HepG2 (cell line): Measurements from ENCODE around the gene PPP4C. TPM values are rescaled to one million over a fixed set of nuclear protein-coding genes. Genes with fewer than 3 reads are reported as not detected.

ENCODE experiments used
- EEA1 ChIP-seq: sonication (generic); formaldehyde crosslinking; IDR thresholded peaks from 2 replicates; pipeline ENCODE4 v1.5.1; 2020; ENCODE audit warnings: mild to moderate bottlenecking, missing genetic modification reagents, borderline replicate concordance
- HIVEP1 ChIP-seq: sonication (generic); formaldehyde crosslinking; IDR thresholded peaks from 2 replicates; pipeline ENCODE4 v1.4.0; 2020; ENCODE audit warnings: mild to moderate bottlenecking, missing genetic modification reagents
- JUN ChIP-seq: sonication (generic); formaldehyde crosslinking; IDR thresholded peaks from 2 replicates; pipeline ENCODE4 v1.4.0; 2020; ENCODE audit warnings: mild to moderate bottlenecking, missing genetic modification reagents
- KAT7 ChIP-seq: IDR thresholded peaks from 2 replicates; pipeline ENCODE4 v1.6.1; 2018; ENCODE audit warnings: borderline replicate concordance, missing compliant biosample characterization
- KAT8 ChIP-seq: IDR thresholded peaks from 2 replicates; pipeline ENCODE4 v1.6.1; 2016; ENCODE audit warnings: missing genetic modification reagents, missing compliant biosample characterization
- MED8 ChIP-seq: sonication (generic); formaldehyde crosslinking; IDR thresholded peaks from 2 replicates; pipeline ENCODE4 v1.8.1; 2023; ENCODE audit warnings: mild to moderate bottlenecking, missing genetic modification reagents; ENCODE audit not compliant: insufficient replicate concordance
- PCBP2 ChIP-seq: fragments of 200-400 bp; formaldehyde crosslinking; optimal IDR thresholded peaks from 2 replicates; pipeline ENCODE3; 2018; ENCODE audit warnings: low read length, low read depth; ENCODE audit not compliant: poor library complexity, severe bottlenecking
- PHB2 ChIP-seq: fragments of 450-650 bp; IDR thresholded peaks from 2 replicates; pipeline ENCODE4 v1.6.1; 2018; ENCODE audit not compliant: partially characterized antibody
- PRDM4 ChIP-seq: sonication (generic); formaldehyde crosslinking; IDR thresholded peaks from 2 replicates; pipeline ENCODE4 v1.9.0; 2021; ENCODE audit warnings: missing genetic modification reagents, borderline replicate concordance
- SIN3B ChIP-seq: fragments of 150-350 bp; IDR thresholded peaks from 2 replicates; pipeline ENCODE4 v1.6.1; 2014; ENCODE audit warnings: low read length
- SMARCC2 ChIP-seq: fragments of 450-650 bp; IDR thresholded peaks from 2 replicates; pipeline ENCODE4 v1.6.1; 2017; ENCODE audit warnings: antibody characterized with exemption, mild to moderate bottlenecking
- YY1 ChIP-seq: IDR thresholded peaks from 2 replicates; pipeline ENCODE4 v1.6.1; 2011; ENCODE audit warnings: low read length, low read depth, moderate library complexity, mild to moderate bottlenecking; ENCODE audit not compliant: insufficient read depth, insufficient replicate concordance
- ZNF530 ChIP-seq: sonication (generic); formaldehyde crosslinking; IDR thresholded peaks from 2 replicates; pipeline ENCODE4 v1.5.0; 2020; ENCODE audit warnings: low read depth, mild to moderate bottlenecking, missing genetic modification reagents
- polyA plus RNA-seq, 8 experiments: library from polyadenylated mRNA; depleted of rRNA in 3 of 8; stranded (reverse) in 7 of 8; unstranded in 1 of 8; fragments of >200 nt; fragmentation: Illumina TruSeq in 4 of 8; extraction: Trizol in 4 of 8; gene quantifications; 2 replicates each; pipeline versions ENCODE4 v1.2.1 to v1.2.3, GENCODE V29; 2011 to 2016; ENCODE audit warnings: low read depth in 4 of 8, missing spikeins in 1 of 8, mixed read lengths in 1 of 8; ENCODE audit not compliant: insufficient read depth in 1 of 8
- total RNA-seq, 5 experiments: library from RNA; depleted of rRNA; stranded (reverse); fragments of >200 nt; fragmentation: Illumina TruSeq; extraction: Trizol; gene quantifications; 2 replicates each; pipeline ENCODE4 v1.2.3, GENCODE V29; 2016; ENCODE audit warnings: low read depth in 1 of 5
- TF ChIP-seq, protein P1 (sequence below), 2 experiments: sonication (generic) in 1 of 2; formaldehyde crosslinking in 1 of 2; IDR thresholded peaks; 2 replicates each; pipeline versions ENCODE4 v1.5.1 to v1.6.1; 2011 to 2020; ENCODE audit warnings: borderline replicate concordance in 1 of 2, low read depth in 1 of 2, low read length in 1 of 2, mild to moderate bottlenecking in 1 of 2, missing genetic modification reagents in 1 of 2, moderate library complexity in 1 of 2
- TF ChIP-seq, protein P2 (sequence below): sonication (generic); formaldehyde crosslinking; IDR thresholded peaks from 2 replicates; pipeline ENCODE4 v1.8.0; 2023; ENCODE audit warnings: mild to moderate bottlenecking, missing genetic modification reagents
- TF ChIP-seq, protein P3 (sequence below): IDR thresholded peaks from 2 replicates; pipeline ENCODE4 v1.6.1; 2016; ENCODE audit warnings: missing compliant biosample characterization, missing genetic modification reagents, borderline replicate concordance

Gene PPP4C
- total and polyA plus RNA-seq, 2 of the 13 experiments (the other 11 are each of a cell fraction or from before 2014, with no cell fraction given) = 176 to 220 TPM

DNA sequence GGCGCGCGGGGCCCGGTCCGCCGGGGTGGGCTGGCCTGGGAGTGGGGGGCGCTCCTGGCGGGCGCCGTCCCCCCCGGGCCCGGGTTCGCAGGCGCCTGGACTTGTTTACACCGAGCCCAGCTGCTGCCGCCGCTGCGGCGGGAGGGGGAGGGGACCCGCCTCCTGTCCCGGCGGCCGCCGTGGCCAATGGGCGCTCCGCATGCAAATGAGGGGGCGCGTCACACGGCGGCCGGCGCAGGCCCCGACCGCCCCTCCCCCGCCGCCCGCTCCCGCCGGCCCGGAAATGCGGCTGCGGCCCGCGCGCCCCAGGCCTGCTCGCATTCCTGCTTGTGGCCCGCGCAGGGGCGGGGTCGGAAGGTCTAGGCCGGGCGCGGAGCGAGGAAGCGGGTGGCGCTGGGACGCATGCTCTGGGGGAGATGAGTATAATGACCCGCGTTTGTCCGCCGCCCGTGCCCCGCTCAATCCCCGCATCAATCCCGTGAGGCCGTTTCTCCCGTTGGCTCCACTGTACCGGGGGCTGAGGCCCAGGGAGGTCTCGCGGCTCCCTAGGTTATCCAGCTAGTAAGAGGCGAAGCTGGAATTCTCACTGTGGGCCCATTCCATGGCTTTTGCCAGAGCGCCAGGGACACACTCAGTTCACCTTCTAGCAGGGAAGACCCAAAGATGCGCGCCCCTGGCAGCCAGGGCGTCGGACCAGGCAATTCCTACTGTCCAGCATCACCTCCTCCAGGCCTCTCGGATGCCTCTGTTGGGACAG is 20.5 kb downstream of the PPP4C start, which contains the start of gene YPEL3 (continued):
- no peak for TF ChIP-seq PRDM4
- TF ChIP-seq, protein P1, sequence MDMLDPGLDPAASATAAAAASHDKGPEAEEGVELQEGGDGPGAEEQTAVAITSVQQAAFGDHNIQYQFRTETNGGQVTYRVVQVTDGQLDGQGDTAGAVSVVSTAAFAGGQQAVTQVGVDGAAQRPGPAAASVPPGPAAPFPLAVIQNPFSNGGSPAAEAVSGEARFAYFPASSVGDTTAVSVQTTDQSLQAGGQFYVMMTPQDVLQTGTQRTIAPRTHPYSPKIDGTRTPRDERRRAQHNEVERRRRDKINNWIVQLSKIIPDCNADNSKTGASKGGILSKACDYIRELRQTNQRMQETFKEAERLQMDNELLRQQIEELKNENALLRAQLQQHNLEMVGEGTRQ (IDR thresholded peaks at IDR 0.05; ENCODE audit: low read depth, low read length) = no peak
- TF ChIP-seq, protein P1 (CRISPR knock-in tag; IDR thresholded peaks at IDR 0.05; ENCODE audit: borderline replicate concordance) = no peak
- no peak for TF ChIP-seq YY1
- TF ChIP-seq MED8 (CRISPR knock-in tag) = peak; percentile 27
- TF ChIP-seq KAT8 (CRISPR knock-in tag) = peak; percentile 68; the same call in 1 of the 2 replicates
- TF ChIP-seq, protein P2, sequence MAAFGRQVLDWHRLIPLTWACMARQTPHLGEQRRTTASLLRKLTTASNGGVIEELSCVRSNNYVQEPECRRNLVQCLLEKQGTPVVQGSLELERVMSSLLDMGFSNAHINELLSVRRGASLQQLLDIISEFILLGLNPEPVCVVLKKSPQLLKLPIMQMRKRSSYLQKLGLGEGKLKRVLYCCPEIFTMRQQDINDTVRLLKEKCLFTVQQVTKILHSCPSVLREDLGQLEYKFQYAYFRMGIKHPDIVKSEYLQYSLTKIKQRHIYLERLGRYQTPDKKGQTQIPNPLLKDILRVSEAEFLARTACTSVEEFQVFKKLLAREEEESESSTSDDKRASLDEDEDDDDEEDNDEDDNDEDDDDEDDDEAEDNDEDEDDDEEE (CRISPR knock-in tag) = peak; percentile 77; the same call in 1 of the 2 replicates
- peak; percentile 71; the same call in 1 of the 2 replicates for TF ChIP-seq HIVEP1 (CRISPR knock-in tag)
- TF ChIP-seq SIN3B = no peak
- no peak for TF ChIP-seq SMARCC2
- TF ChIP-seq EEA1 (CRISPR knock-in tag) = peak; percentile 93; the same call in 1 of the 2 replicates
- TF ChIP-seq JUN (CRISPR knock-in tag) = 0 out of 2 replicates have a peak, but pooled peaks have one; percentile 43
- TF ChIP-seq KAT7 = 0 out of 2 replicates have a peak, but pooled peaks have one; percentile 60
- TF ChIP-seq ZNF530 (CRISPR knock-in tag) = no peak
- TF ChIP-seq PHB2 = no peak
- TF ChIP-seq, protein P3, sequence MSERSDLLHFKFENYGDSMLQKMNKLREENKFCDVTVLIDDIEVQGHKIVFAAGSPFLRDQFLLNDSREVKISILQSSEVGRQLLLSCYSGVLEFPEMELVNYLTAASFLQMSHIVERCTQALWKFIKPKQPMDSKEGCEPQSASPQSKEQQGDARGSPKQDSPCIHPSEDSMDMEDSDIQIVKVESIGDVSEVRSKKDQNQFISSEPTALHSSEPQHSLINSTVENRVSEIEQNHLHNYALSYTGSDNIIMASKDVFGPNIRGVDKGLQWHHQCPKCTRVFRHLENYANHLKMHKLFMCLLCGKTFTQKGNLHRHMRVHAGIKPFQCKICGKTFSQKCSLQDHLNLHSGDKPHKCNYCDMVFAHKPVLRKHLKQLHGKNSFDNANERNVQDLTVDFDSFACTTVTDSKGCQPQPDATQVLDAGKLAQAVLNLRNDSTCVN = 0 out of 2 replicates have a peak, but pooled peaks have one; percentile 36
- no peak for TF ChIP-seq PCBP2
